ENCODE data around the gene MYO1D. TPM values are rescaled to one million over a fixed set of nuclear protein-coding genes. Genes with fewer than 3 reads are reported as not detected.

Gene MYO1D
- total RNA-seq, 6 donors from 2014 or later = 63.0 to 139 (median 91.9) TPM

DNA sequence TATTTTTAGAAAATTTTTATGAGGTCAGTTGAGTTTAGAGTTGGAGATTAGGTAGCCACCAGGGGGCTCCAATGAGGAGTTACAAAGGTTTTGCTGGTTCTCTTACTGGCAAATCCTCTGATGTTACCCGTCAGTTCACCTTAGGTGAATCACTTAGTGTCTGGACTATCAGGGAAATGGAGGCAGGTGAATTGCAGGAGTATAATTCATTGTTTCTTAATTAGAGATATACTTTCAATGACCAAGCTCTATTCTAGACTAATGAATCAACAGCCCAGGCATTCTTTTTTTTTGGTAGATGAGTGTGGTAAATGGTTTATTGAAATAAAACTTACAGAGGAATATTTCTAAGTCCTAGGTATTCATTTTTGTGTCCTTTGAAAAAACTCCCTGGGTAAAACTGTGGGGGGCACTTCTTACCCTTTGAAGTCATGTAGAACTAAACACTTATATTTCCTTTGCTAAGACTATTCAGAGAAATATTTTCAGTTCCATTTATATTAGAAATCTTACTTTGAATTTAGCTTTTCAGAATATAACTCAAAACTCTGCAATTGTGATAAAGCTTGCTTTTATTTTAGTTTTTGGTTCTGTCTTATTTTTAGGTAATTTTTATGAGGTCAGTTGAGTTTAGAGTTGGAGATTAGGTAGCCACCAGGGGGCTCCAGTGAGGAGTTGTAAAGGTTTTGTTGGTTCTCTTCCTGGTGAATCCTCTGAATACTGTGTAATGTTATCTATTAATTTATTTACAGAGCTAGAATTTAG, 414.9 kb downstream of the MYO1D start:
- no peaks in the 10 kb centered on the region for H3K27me3 ChIP-seq
- H3K4me1 ChIP-seq = no peaks in the 10 kb centered on the region
- ATAC-seq (ENCODE audit: low FRiP score in 2 of 2) = peak in 1 of 2 donors; percentile 71
- no peak overlapping the region for H3K27ac ChIP-seq
- DNase-seq = no peak
- WGBS, 2 donors = 52 to 65% methylated on average over 1 of the region's 1 CpG
- TF ChIP-seq, protein P1, sequence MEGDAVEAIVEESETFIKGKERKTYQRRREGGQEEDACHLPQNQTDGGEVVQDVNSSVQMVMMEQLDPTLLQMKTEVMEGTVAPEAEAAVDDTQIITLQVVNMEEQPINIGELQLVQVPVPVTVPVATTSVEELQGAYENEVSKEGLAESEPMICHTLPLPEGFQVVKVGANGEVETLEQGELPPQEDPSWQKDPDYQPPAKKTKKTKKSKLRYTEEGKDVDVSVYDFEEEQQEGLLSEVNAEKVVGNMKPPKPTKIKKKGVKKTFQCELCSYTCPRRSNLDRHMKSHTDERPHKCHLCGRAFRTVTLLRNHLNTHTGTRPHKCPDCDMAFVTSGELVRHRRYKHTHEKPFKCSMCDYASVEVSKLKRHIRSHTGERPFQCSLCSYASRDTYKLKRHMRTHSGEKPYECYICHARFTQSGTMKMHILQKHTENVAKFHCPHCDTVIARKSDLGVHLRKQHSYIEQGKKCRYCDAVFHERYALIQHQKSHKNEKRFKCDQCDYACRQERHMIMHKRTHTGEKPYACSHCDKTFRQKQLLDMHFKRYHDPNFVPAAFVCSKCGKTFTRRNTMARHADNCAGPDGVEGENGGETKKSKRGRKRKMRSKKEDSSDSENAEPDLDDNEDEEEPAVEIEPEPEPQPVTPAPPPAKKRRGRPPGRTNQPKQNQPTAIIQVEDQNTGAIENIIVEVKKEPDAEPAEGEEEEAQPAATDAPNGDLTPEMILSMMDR (IDR thresholded peaks at IDR 0.05) = peak in 5 of 6 experiments; percentile 25 to 43 (median 26)
- no peak for TF ChIP-seq POLR2A (IDR thresholded peaks at IDR 0.05)
- no peak overlapping the region for H3K4me3 ChIP-seq
- H3K9me3 ChIP-seq = no peaks in the 10 kb centered on the region
- peaks cover 15 to 97% (median 67%) of the 10 kb centered on the region in 4 donors for H3K36me3 ChIP-seq

DNA sequence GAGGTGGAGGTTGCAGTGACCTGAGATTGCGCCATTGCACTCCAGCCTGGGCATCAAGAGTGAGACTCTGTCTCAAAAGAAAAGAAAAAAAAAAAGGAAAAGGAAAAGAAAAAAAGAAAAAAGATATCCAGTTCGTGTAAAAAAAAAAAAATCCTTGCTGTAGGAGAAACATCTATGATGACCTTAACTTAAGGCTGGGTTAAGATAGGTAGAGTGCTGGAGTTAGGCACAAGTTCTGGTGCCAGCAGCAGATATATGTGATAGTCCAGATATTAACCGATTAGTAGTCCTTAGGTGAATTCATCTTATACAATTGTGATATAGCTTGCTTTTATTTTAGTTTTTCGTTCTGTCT, 415.4 kb downstream of the MYO1D start:
- DNase-seq = no peak
- Histone ChIP-seq H3K9me3 (no peaks in the 10 kb centered on the region), H3K4me1 (no peaks in the 10 kb centered on the region), H3K27me3 (no peaks in the 10 kb centered on the region), H3K36me3 (peaks cover 15 to 97% (median 70%) of the 10 kb centered on the region in 4 donors), H3K27ac (no peak overlapping the region), H3K4me3 (no peak overlapping the region)
- WGBS, 2 donors = 71 to 77% methylated on average over 4 of the region's 4 CpGs
- ATAC-seq (ENCODE audit: low FRiP score in 2 of 2) = no peak
- TF ChIP-seq, protein P1 (IDR thresholded peaks at IDR 0.05) = no peak
- TF ChIP-seq EP300 (IDR thresholded peaks at IDR 0.05) (no peak), POLR2AphosphoS5 (IDR thresholded peaks at IDR 0.05) (no peak), POLR2A (IDR thresholded peaks at IDR 0.05) (no peak)

DNA sequence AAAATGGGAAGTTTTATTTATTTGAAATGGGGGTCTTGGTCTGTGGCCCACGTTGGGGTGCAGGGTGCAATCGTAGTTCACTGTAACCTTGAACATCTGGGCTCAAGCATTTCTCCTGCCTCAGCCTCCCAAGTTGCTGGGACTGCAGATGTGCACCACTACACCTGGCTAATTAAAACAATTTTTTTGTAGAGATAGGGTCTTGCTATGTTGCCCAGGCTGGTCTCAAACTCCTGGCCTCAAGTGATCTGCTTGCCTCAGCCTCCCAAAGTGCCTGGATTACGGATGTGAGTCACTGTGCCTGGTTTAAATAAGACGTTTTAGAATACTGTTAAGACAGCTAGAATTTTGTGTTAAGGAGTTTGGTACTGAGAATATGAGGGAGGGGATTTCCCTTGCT, 416.9 kb downstream of the MYO1D start:
- no peak overlapping the region for H3K4me3 ChIP-seq
- H3K9me3 ChIP-seq = no peaks in the 10 kb centered on the region
- no peaks in the 10 kb centered on the region for H3K4me1 ChIP-seq
- 95 to 97% methylated on average over 4 of the region's 4 CpGs for WGBS, 2 donors
- ATAC-seq (ENCODE audit: low FRiP score in 2 of 2) = no peak
- H3K27me3 ChIP-seq = no peaks in the 10 kb centered on the region
- TF ChIP-seq EP300 (IDR thresholded peaks at IDR 0.05) (no peak), POLR2AphosphoS5 (IDR thresholded peaks at IDR 0.05) (no peak), POLR2A (IDR thresholded peaks at IDR 0.05) (no peak)
- TF ChIP-seq, protein P1 (IDR thresholded peaks at IDR 0.05) = no peak
- no peak for DNase-seq
- H3K27ac ChIP-seq = no peak overlapping the region
- H3K36me3 ChIP-seq = peaks cover 17 to 97% (median 66%) of the 10 kb centered on the region in 4 donors

- no peak overlapping the region for H3K27ac ChIP-seq
- H3K4me3 ChIP-seq = no peak overlapping the region
- TF ChIP-seq POLR2A (IDR thresholded peaks at IDR 0.05) (no peak), EP300 (IDR thresholded peaks at IDR 0.05) (no peak), POLR2AphosphoS5 (IDR thresholded peaks at IDR 0.05) (no peak)
- TF ChIP-seq, protein P1 (IDR thresholded peaks at IDR 0.05) = no peak
- ATAC-seq (ENCODE audit: low FRiP score in 2 of 2) = no peak
- no peaks in the 10 kb centered on the region for H3K4me1 ChIP-seq
- DNase-seq = no peak
- H3K27me3 ChIP-seq = no peaks in the 10 kb centered on the region
- peaks cover 19 to 97% (median 71%) of the 10 kb centered on the region in 4 donors for H3K36me3 ChIP-seq
- H3K9me3 ChIP-seq = no peaks in the 10 kb centered on the region
Measured at GRCh38 chr17:32458371-32458770, 418.6 kb downstream of the MYO1D start.

DNA sequence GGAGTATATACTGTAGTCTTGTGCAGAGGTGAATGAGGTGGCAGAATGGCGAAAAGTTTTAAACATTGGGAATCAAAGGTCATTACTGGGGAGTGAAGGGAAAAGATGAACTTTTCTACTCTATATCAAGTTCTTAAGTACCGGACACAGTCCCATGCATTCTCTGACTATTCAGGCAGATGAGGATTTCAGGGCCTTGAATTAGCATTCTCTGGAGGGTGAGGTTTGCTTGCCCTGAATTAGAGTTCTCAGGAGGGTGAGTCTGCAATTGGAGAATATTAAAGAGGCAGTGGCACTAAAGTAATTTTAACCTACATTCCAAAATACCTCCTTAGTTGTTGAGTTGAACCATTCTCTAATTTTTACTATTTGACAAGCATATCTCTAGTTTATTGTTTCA, 423.6 kb downstream of the MYO1D start:
- TF ChIP-seq EP300 (IDR thresholded peaks at IDR 0.05) = no peak
- TF ChIP-seq POLR2AphosphoS5 (IDR thresholded peaks at IDR 0.05) = no peak
- TF ChIP-seq, protein P1 (IDR thresholded peaks at IDR 0.05) = no peak
- TF ChIP-seq POLR2A (IDR thresholded peaks at IDR 0.05) = no peak
- no peaks in the 10 kb centered on the region for H3K4me1 ChIP-seq
- peaks cover 17 to 100% (median 70%) of the 10 kb centered on the region in 4 donors for H3K36me3 ChIP-seq
- 90 to 95% methylated on average over 2 of the region's 2 CpGs for WGBS, 2 donors
- DNase-seq = no peak
- ATAC-seq (ENCODE audit: low FRiP score in 2 of 2) = no peak
- no peaks in the 10 kb centered on the region for H3K27me3 ChIP-seq
- H3K9me3 ChIP-seq = no peaks in the 10 kb centered on the region
- no peak overlapping the region for H3K27ac ChIP-seq
- no peak overlapping the region for H3K4me3 ChIP-seq
